ENCODE data around the gene SETD7.
A peak's percentile ranks its signal among the peaks of the same experiment; 100 is the strongest.

The SETD7 gene

GRCh38 chr4:139556071-139556723 lies at the start of gene SETD7:
SETD7 (minus strand) TSS chr4:139556219; CDS start chr4:139556137, 82 bp downstream.
- peak; percentile 95 for DNase-seq

DNA sequence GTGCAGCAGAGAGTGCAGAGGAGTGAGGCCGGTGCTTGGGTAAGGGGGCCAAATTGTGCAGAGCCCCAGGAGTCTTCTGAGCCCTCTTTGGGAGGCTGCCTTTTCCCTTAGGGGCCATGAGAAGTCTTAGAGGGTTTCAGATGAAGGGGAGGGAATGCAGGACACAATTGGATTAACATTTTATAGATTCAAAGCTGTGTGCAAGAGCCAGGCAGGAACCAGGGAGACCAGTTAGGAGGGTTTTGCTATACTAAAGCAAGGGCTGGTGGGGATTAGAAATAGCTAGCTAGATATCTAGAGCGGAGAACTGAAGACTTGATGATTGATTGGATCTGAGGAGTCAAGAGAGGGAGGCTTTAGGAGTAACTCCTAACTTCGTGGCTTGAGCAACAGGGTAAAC lies 49.5 kb upstream of the SETD7 start:
- no peak for DNase-seq

- DNase-seq = peak; percentile 89
Observed at GRCh38 chr4:139603576-139604410, 47.8 kb upstream of the SETD7 start.

GRCh38 chr4:139602776-139603360 lies 46.8 kb upstream of the SETD7 start:
- DNase-seq = no peak

GRCh38 chr4:139600662-139601061 lies 44.6 kb upstream of the SETD7 start:
- DNase-seq = no peak

DNA sequence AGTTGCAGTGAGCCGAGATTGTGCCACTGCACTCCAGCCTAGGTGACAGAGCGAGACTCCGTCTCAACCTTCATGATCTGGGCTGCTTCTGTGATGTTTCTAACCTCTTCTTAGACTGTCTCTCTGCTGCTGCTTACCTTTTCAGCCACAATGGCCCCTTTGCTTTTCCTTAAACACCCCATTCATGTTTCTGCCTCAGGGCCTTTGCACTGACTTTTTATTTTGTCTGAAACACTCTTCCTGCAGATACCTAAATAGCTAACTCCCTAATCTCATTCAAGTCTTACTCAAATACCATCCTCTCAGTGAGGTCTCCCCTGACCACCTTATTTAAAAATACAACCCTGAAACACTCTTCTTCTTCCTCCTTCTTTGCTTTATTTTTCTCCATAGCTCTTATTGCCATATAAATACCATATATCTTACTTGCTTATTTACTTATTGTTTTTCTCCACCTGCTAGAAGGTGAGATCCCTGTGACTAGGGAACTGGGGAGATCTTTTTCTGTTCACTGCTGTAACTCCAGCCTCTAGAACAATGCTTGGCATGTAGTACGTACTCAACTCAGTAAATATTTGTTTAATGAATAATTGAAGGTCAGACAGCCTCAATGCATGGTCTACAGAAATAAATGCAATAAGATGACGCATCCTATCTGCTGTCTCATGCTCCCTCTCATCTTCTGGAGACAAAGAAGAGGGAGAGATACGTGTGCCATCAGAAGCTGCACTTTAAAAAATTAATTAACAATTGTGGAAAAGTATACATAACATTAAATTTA lies 43.8 kb upstream of the SETD7 start:
- DNase-seq = no peak

DNA sequence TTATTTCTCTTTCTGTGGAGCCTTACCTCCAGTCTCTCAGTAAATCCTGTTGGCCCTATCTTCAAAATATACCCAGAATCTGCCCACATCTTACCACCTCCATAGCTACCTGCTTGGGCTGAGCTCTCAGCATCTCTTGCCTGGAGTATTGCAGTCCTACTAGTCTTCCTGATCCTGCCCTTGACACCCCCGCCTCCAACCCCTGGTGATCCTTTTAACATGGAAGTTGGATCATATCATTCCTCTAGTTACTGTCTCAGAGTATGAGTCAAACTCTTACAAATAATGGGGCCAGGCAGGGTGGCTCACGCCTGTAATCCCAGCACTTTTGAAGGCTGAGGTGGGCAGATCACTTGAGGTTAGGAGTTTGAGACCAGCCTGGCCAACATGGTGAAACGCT lies 43.1 kb upstream of the SETD7 start:
- DNase-seq = no peak

GRCh38 chr4:139596684-139597279 lies 40.8 kb upstream of the SETD7 start:
- no peak for DNase-seq

GRCh38 chr4:139596034-139596683 lies 40.1 kb upstream of the SETD7 start:
- no peak for DNase-seq

DNA sequence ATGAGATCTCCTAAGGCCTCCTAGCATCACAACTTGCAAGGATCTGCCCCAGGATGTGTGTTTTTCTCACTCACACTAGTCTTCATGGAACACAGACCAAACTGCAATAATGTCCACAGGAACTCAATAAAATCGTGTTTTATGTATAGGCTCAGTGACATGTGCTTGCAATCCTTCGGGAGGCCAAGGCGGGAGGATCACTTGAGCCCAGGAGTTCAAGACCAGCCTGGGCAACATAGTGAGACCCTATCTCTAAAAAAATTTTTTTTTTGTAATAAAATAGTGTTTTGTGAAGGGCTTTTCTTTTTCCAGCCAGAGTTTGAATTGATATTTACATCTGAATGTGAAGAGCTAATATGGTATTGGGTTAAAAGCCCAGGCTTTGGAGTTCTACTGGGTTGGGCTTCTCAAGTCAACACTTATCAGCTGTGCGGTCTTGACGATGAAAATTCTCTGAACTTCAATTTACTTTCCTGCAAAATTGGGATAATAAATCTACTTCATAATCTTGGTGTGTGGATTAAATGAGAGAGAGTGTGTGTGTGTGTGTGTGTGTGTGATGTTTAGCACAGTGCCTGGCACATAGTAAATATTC lies 38.7 kb upstream of the SETD7 start:
- DNase-seq = no peak

- DNase-seq = peak; percentile 79
Observed at GRCh38 chr4:139593091-139593564, 37.1 kb upstream of the SETD7 start.

GRCh38 chr4:139589336-139590018 lies 33.5 kb upstream of the SETD7 start:
- DNase-seq = no peak

DNA sequence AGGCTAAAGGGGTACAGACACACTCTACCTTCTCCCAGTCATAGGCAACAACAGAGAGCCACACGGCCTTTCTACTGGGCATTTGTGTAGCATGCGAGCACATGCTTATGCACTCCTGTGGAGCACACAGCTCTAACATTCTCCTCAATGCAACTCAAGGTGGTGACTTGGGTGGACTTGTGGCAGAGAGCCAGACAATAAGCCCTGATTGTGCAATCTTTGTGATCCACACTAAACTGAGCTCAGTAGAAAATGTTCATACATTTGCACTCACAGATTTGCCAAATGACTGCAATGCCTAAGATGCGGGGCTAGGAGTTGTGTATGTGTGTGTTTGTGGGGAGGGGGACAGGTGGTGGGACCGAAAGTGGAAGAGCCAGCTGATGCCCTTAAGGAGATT lies 31.4 kb upstream of the SETD7 start:
- DNase-seq = no peak

- no peak for DNase-seq
Observed at GRCh38 chr4:139585473-139585872, 29.5 kb upstream of the SETD7 start.

- no peak for DNase-seq
Observed at GRCh38 chr4:139584784-139585183, 28.8 kb upstream of the SETD7 start.

DNA sequence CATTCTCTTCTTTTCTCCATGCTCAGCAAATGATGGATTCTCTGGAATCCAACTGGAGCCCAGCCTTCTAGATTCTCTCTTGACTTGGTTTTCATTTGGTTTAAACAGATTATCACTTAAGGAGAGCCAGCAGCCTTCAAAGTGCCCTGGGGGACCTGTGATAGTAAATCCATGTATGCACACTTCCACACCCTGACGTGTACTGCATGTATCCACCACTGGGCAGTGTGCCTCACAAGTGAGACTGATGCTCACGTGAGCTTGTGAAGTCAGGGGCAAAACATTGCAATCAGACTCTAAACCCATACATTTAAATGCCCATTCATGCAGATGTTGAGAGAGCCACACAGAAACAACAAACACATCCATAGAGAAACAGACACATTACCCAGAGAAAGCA lies 28.0 kb upstream of the SETD7 start:
- no peak for DNase-seq

GRCh38 chr4:139582044-139582443 lies 26.0 kb upstream of the SETD7 start:
- DNase-seq = no peak

DNA sequence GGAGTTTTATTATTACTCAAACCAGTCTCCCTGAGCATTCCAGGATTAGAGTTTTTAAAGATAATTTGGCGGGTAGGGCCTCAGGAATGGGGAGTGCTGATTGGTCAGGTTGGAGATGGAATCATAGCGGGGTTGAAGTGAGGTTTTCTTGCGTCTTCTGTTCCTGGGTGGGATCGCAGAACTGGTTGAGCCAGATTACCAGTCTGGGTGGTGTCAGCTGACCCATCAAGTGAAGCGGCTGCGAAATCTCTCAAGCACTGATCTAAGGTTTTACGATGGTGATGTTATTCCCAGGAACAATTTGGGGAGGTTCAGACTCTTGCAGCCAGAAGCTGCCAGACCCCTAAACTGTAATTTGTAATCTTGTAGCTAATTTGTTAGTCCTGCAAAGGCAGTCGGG lies 25.1 kb upstream of the SETD7 start:
- no peak for DNase-seq

- no peak for DNase-seq
Observed at GRCh38 chr4:139576219-139576618, 20.2 kb upstream of the SETD7 start.

GRCh38 chr4:139575072-139575471 lies 19.1 kb upstream of the SETD7 start:
- DNase-seq = no peak

DNA sequence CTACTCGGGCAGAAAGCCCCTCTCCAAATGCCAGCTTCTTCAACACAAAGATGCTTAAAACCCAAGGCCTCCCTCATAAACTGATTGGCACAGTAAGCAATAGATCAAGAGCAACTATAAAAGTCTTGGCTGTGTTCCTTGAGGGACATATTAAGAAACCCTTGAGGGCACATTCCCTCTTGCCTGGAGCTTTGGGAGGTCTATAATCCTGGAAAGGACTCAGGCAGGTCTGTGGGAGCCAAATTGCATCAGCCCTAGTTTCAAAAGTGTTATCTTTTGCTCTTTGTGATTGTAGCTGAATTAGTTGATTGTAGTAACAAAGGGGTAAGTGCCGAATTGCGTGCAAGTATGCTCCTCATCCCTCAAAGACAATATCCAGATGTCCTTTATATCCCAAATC lies 18.6 kb upstream of the SETD7 start:
- DNase-seq = no peak
